ENCODE results near the gene CEACAM20.
"Not testable (repeated sequence)": the region's sequence is repeated elsewhere in the genome, so short reads cannot be mapped to it uniquely, and the experiment has no call there.

- not testable (repeated sequence) for TF ChIP-seq TBP (CRISPR knock-in tag; IDR thresholded peaks at IDR 0.05); EZH2 (conservative IDR thresholded peaks at IDR 0.05; ENCODE audit: low read depth, low read length); EED (CRISPR knock-in tag; IDR thresholded peaks at IDR 0.05); MZF1 (CRISPR knock-in tag; IDR thresholded peaks at IDR 0.05; ENCODE audit: borderline replicate concordance)
Measured at GRCh38 chr19:44535361-44535760, 5.9 kb upstream of the CEACAM20 start.

Data from HepG2 (cell line).